ENCODE data around the gene TULP4. TPM values are rescaled to one million over a fixed set of nuclear protein-coding genes. Genes with fewer than 3 reads are reported as not detected.
A peak's percentile ranks its signal among the peaks of the same experiment; 100 is the strongest.

Gene TULP4
- total and polyA plus RNA-seq, 10 donors: 1.8 to 143 (median 78.1) TPM

DNA sequence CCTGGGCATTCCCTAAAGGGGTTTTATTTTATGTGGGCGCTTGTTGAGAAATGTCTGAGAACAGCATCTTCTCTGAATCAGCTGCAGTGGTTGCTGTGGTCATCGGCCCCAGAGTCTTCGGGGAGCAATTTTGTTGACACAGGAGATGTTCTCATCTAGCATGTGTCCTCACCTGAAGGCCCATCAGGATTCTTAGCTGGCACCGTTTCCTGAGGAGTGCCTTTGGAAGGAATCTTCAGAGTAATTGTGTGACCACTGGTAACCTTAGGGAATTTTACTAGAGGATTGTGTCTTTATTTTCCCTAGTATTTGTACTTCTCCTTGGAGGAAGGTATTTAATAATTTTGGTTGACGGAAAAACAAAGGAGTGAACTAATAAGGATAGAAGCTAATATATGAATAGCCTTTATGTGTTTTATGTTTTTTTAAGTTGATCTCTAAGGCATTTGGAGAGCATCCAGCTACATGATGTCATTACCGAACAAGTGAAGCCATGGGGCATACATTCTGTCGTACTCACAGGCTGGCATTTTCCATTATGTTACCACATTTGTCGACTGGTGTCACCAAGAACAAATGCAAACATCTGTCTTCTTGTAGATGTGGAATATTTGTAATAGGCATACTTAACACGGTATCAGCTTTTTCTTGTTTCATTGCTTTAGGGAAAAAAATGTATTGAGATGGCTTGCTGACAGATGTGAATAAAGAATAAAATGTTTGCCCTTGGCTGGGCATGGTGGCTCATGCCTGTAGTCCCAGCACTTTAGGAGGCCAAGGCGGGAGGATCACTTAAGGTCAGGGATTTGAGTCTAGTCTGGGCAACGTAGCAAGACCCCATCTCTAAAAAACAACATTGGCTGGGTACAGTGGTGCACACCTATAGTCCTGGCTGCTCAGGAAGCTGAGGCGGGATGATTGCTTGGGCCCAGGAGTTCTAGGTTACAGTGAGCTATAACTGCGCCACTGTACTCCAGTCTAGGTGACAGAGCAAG, 41.9 kb downstream of the TULP4 start:
- Histone ChIP-seq H3K4me3 (no peak overlapping the region), H3K36me3 (no peaks in the 10 kb centered on the region), H3K27me3 (replicated peaks in 1 of 7) (no peaks in the 10 kb centered on the region), H3K4me1 (peaks cover 0 to 19% (median 2%) of the 10 kb centered on the region in 6 donors), H3K27ac (no peak overlapping the region), H3K9me3 (peaks cover 0 to 10% (median 0%) of the 10 kb centered on the region in 8 donors)
- 90 to 97% (median 96%) methylated on average over 13 of the region's 13 CpGs for WGBS, 5 donors
- intact Hi-C loops (cut with DNase I; ENCODE audit: low total_unique reads): no loop called here
- no peak for DNase-seq
- TF ChIP-seq, protein P1, sequence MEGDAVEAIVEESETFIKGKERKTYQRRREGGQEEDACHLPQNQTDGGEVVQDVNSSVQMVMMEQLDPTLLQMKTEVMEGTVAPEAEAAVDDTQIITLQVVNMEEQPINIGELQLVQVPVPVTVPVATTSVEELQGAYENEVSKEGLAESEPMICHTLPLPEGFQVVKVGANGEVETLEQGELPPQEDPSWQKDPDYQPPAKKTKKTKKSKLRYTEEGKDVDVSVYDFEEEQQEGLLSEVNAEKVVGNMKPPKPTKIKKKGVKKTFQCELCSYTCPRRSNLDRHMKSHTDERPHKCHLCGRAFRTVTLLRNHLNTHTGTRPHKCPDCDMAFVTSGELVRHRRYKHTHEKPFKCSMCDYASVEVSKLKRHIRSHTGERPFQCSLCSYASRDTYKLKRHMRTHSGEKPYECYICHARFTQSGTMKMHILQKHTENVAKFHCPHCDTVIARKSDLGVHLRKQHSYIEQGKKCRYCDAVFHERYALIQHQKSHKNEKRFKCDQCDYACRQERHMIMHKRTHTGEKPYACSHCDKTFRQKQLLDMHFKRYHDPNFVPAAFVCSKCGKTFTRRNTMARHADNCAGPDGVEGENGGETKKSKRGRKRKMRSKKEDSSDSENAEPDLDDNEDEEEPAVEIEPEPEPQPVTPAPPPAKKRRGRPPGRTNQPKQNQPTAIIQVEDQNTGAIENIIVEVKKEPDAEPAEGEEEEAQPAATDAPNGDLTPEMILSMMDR (IDR thresholded peaks at IDR 0.05 in 8 of 11, conservative IDR thresholded peaks at IDR 0.05 in 3 of 11): no peak
- TF ChIP-seq POLR2AphosphoS5 (IDR thresholded peaks at IDR 0.05): no peak
- TF ChIP-seq POLR2A (IDR thresholded peaks at IDR 0.05): no peak

DNA sequence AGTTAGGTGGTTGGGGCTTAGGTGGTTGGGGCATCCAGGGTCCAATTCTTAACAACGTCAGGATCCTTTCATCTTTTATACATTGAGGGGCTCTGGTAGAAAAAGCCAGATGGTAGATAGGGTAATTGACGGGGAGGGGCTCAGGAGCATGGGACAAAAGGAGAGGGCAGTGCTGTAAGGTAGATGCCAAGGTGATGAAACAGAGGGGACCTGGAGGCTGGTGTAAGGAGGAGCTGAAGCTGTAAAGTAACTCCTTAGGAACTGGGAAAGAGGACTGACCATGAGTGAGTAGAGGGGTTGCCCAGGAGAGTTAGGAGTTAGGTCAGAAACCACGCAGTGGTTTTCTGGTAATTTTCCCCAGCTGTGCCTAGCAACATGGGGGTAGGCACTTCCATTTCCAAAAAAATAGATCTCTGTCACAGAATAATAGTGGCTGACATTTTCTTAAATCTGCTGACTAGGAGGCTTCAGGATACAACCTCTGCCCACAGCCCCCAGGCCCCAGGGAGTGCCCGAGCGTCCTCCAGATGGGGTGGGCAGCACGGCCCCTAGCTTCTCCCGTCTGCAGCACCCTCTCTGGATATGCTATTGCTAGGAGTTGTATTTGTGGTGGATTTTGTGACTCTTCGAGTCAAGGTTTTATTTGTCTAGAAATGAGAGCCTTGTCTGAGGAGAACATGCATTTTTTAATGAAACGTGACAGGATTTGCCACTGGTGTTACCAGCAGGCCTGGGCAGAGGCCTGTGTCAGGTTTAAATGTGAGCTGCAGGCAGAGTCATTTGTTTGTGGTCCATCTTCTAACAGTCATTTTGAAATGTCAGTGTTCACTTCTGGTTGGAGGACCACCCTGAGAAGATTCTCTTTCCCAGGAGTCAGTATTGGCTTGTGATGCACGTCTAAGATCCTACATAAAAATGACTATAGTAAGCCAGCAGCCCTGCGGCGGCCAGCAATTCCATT, 44.6 kb downstream of the TULP4 start:
- TF ChIP-seq, protein P1 (IDR thresholded peaks at IDR 0.05 in 8 of 11, conservative IDR thresholded peaks at IDR 0.05 in 3 of 11): no peak
- peaks cover 0 to 19% (median 2%) of the 10 kb centered on the region in 6 donors for H3K4me1 ChIP-seq
- WGBS, 5 donors: 89 to 95% (median 93%) methylated on average over 12 of the region's 12 CpGs
- peak; percentile 28 for DNase-seq
- no peak overlapping the region for H3K4me3 ChIP-seq
- intact Hi-C loops (cut with DNase I; ENCODE audit: low total_unique reads): no loop called here
- no peaks in the 10 kb centered on the region for H3K9me3 ChIP-seq
- H3K36me3 ChIP-seq: no peaks in the 10 kb centered on the region
- H3K27me3 ChIP-seq (replicated peaks in 1 of 7): no peaks in the 10 kb centered on the region
- no peak overlapping the region for H3K27ac ChIP-seq

DNA sequence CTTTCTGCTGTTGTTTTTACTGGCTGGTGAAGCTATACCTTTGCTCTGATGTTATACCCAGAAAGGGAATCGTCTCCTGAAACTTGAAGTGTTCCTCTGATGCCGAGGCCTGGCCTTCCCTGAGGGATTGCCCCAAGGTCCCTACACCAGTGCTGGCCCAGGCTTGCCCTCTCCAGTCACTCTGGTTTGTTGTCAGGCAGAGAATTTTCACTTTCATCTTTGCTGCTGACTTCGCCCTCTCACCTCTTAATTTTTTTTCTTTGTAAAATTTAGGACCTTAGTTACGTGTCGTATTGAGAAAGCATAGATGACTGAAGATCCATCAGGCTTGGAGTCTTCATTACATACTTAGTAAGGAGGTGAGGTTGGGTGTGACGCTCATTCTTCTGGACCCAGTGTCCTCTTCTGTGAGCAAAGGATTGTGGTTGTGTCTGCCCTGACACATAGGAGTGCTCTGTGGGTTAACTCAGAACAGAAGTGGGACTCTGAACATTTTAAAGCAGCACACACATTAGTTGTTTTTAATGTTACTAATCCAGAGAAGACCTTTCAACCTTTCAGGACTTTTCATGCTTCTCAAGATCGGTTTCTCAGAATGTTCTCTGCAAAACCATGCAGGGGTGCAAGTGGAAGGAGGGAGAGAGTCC, 45.4 kb downstream of the TULP4 start:
- no peak for TF ChIP-seq POLR2AphosphoS5 (IDR thresholded peaks at IDR 0.05)
- TF ChIP-seq, protein P1 (IDR thresholded peaks at IDR 0.05 in 8 of 11, conservative IDR thresholded peaks at IDR 0.05 in 3 of 11): no peak
- DNase-seq: peak; percentile 22
- Histone ChIP-seq H3K27me3 (replicated peaks in 1 of 7) (no peaks in the 10 kb centered on the region), H3K4me3 (no peak overlapping the region), H3K9me3 (no peaks in the 10 kb centered on the region), H3K4me1 (peaks cover 0 to 19% (median 2%) of the 10 kb centered on the region in 6 donors), H3K27ac (no peak overlapping the region), H3K36me3 (no peaks in the 10 kb centered on the region)
- WGBS, 5 donors: 82 to 90% (median 85%) methylated on average over 7 of the region's 7 CpGs
- intact Hi-C loops (cut with DNase I; ENCODE audit: low total_unique reads): no loop called here
